OCI-LY3 (cell line): Measurements from ENCODE around the gene CLDN25.
"Not testable (repeated sequence)": the region's sequence is repeated elsewhere in the genome, so short reads cannot be mapped to it uniquely, and the experiment has no call there.

ENCODE experiments used
- H2AFZ ChIP-seq: fragments of 200-600, 300-600 bp; shearing (Covaris generic); 2 replicates; pipeline ENCODE4 v1.6.0; 2014; ENCODE audit warnings: antibody characterized with exemption, low read depth, low read length
- H3K27ac ChIP-seq: fragments of 200-600, 300-600 bp; sonication (generic); 2 replicates; pipeline ENCODE4 v1.5.1; 2014; ENCODE audit warnings: mild to moderate bottlenecking, low read length, moderate library complexity, mixed read lengths
- H3K27me3 ChIP-seq: fragments of 200-600, 300-600 bp; sonication (generic); 2 replicates; pipeline ENCODE4 v1.6.1; 2014; ENCODE audit warnings: low read depth, low read length, mixed read lengths
- H3K36me3 ChIP-seq: fragments of 200-600, 300-600 bp; sonication (generic); replicated peaks from 2 replicates; pipeline ENCODE3; 2014; ENCODE audit warnings: low read depth, low read length, mixed read lengths
- H3K4me1 ChIP-seq: fragments of 300-600, 200-600 bp; sonication (generic); 2 replicates; pipeline ENCODE4 v1.6.1; 2014; ENCODE audit warnings: low read length, mixed read lengths
- H3K4me2 ChIP-seq: fragments of 200-600, 300-600 bp; sonication (generic); 2 replicates; pipeline ENCODE4 v1.6.1; 2014; ENCODE audit warnings: low read length, mixed read lengths
- H3K4me3 ChIP-seq: fragments of 300-600, 200-600 bp; sonication (generic); 2 replicates; pipeline ENCODE4 v1.5.1; 2014; ENCODE audit warnings: antibody characterized with exemption, mild to moderate bottlenecking, low read length, moderate library complexity
- H3K79me2 ChIP-seq: fragments of 300-600, 200-600 bp; shearing (Covaris generic); 2 replicates; pipeline ENCODE4 v1.6.1; 2014; ENCODE audit warnings: mild to moderate bottlenecking, low read length, mixed read lengths
- H3K9ac ChIP-seq: fragments of 300-600, 200-600 bp; shearing (Covaris generic); 2 replicates; pipeline ENCODE4 v1.6.0; 2014; ENCODE audit warnings: mild to moderate bottlenecking, low read length, moderate library complexity
- H3K9me3 ChIP-seq: fragments of 200-600, 300-600 bp; shearing (Covaris generic); 2 replicates; pipeline ENCODE4 v1.6.1; 2014; ENCODE audit warnings: low read length, mixed read lengths; ENCODE audit not compliant: insufficient read depth
- H4K20me1 ChIP-seq: fragments of 200-600, 300-600 bp; sonication (generic); 2 replicates; pipeline ENCODE4 v1.6.1; 2016; ENCODE audit warnings: low read length, mixed read lengths; ENCODE audit not compliant: insufficient read depth
- EZH2phosphoT487 ChIP-seq: fragments of 200-600 bp; shearing (Covaris generic); IDR thresholded peaks from 2 replicates; pipeline ENCODE4 v1.6.1; 2018; ENCODE audit warnings: antibody characterized with exemption, mixed run types, low read depth
- TF ChIP-seq, protein P1 (sequence below): fragments of 200-600, 300-600 bp; sonication (generic); IDR thresholded peaks from 2 replicates; pipeline ENCODE4 v1.5.1; 2014; ENCODE audit warnings: antibody characterized with exemption, low read length, low read depth

Gene CLDN25

GRCh38 chr11:113752932-113753331, 26.7 kb upstream of the CLDN25 start:
- no peaks in the 10 kb centered on the region for H3K9me3 ChIP-seq
- no peaks in the 10 kb centered on the region for H4K20me1 ChIP-seq
- no peak overlapping the region for H3K4me3 ChIP-seq
- H3K27me3 ChIP-seq = no peaks in the 10 kb centered on the region
- H3K4me2 ChIP-seq = no peak overlapping the region
- H2AFZ ChIP-seq = no peak overlapping the region
- H3K9ac ChIP-seq = no peak overlapping the region
- H3K4me1 ChIP-seq = no peaks in the 10 kb centered on the region
- TF ChIP-seq, protein P1, sequence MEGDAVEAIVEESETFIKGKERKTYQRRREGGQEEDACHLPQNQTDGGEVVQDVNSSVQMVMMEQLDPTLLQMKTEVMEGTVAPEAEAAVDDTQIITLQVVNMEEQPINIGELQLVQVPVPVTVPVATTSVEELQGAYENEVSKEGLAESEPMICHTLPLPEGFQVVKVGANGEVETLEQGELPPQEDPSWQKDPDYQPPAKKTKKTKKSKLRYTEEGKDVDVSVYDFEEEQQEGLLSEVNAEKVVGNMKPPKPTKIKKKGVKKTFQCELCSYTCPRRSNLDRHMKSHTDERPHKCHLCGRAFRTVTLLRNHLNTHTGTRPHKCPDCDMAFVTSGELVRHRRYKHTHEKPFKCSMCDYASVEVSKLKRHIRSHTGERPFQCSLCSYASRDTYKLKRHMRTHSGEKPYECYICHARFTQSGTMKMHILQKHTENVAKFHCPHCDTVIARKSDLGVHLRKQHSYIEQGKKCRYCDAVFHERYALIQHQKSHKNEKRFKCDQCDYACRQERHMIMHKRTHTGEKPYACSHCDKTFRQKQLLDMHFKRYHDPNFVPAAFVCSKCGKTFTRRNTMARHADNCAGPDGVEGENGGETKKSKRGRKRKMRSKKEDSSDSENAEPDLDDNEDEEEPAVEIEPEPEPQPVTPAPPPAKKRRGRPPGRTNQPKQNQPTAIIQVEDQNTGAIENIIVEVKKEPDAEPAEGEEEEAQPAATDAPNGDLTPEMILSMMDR = no peak
- no peak for TF ChIP-seq EZH2phosphoT487
- H3K36me3 ChIP-seq = peaks cover 28% of the 10 kb centered on the region
- H3K27ac ChIP-seq = no peak overlapping the region
- H3K79me2 ChIP-seq = no peaks in the 10 kb centered on the region

DNA sequence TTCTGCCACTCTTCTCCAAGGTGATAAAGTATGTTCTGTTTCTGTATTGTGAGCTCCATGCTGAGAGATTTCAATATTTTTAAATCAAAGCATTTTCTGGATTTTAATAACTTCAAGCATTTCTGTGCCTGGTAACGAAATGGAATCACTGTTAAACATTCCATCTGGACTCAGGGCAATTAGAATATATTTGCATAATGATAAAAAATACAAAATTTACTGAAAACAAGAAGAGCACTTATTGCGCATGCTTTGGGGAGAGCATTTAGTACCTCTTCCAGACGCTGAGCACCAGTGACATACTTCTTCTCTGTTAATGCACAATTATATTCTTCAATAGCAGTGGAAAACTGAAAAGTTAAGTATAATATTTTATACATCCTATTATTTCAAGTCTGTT, 19.4 kb upstream of the CLDN25 start:
- peaks cover 21% of the 10 kb centered on the region for H3K36me3 ChIP-seq
- TF ChIP-seq, protein P1 = no peak
- TF ChIP-seq EZH2phosphoT487 = no peak
- no peaks in the 10 kb centered on the region for H3K4me1 ChIP-seq

GRCh38 chr11:113763040-113763439, 16.6 kb upstream of the CLDN25 start:
- not testable (repeated sequence) for H3K27ac ChIP-seq, H3K9ac ChIP-seq, H2AFZ ChIP-seq, H3K4me3 ChIP-seq, H3K4me2 ChIP-seq, H3K9me3 ChIP-seq, H3K79me2 ChIP-seq, H4K20me1 ChIP-seq, H3K27me3 ChIP-seq, H3K4me1 ChIP-seq
- peaks cover 19% of the 10 kb centered on the region for H3K36me3 ChIP-seq

More for the DNA sequence above, 19.4 kb upstream of the CLDN25 start:
- Histone ChIP-seq H3K79me2 (peaks cover 1% of the 10 kb centered on the region), H3K4me2 (no peak overlapping the region), H3K9me3 (no peaks in the 10 kb centered on the region), H2AFZ (no peak overlapping the region), H4K20me1 (no peaks in the 10 kb centered on the region; the same call in 1 of the 2 replicates), H3K27ac (no peak overlapping the region), H3K4me3 (no peak overlapping the region), H3K9ac (no peak overlapping the region), H3K27me3 (no peaks in the 10 kb centered on the region)

DNA sequence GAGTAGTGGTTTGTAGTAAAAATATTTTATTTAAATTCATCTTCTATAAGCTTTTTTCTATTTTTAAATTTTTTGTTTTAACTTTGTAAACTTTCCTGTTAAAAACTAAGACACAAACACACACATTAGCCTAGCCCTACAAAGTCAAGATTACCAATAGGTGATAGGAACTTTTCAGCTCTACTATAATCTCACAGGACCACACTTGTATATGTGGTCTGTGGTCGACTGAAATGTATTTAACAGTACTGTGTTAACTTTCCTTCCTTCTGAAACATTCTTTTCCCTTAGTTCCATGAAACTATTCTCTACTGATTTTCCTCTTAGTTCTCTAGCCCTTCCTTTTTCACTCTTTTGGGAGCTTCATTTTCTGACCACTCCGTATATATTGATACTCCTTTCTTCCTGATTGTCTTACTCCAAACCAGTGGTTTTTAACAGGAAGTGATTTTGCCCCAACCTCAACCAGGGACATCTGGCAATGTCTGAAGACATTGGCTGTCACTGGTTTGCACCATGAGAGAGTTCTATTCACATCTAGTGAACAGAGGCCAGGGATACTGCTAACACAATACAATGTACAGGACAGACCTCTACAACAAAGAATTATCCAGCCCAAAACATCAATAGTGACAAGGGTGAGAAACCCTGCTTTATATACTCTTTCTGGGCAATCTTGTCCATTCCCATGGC, 14.9 kb upstream of the CLDN25 start:
- Histone ChIP-seq H3K4me2 (no peak overlapping the region), H2AFZ (no peak overlapping the region), H3K79me2 (peaks cover 10% of the 10 kb centered on the region), H3K36me3 (peaks cover 22% of the 10 kb centered on the region), H3K9ac (no peak overlapping the region), H3K27ac (no peak overlapping the region), H3K4me1 (no peaks in the 10 kb centered on the region), H3K9me3 (no peaks in the 10 kb centered on the region), H4K20me1 (no peaks in the 10 kb centered on the region; the same call in 1 of the 2 replicates), H3K4me3 (no peak overlapping the region), H3K27me3 (no peaks in the 10 kb centered on the region)
- TF ChIP-seq EZH2phosphoT487 = no peak
- TF ChIP-seq, protein P1 = no peak
